Endothelial cell of umbilical vein (primary cell): ENCODE data around the gene GNB2. TPM values are rescaled to one million over a fixed set of nuclear protein-coding genes. Genes with fewer than 3 reads are reported as not detected.

Experiments
- BruUV-seq: library from RNA; stranded (reverse); fragments of 400-500 nt; replicated peaks from 2 replicates; lab custom pipeline; 2021; lab: Mats Ljungman, UMichigan
- CTCF ChIA-PET: fragments of 300-600, 350-600 bp; sonication (Branson Sonifier 250); formaldehyde crosslinking; loops from one replicate; lab custom pipeline; 2021; ENCODE audit warnings: antibody characterized with exemption, inconsistent platforms; lab: Charles Lee
- POLR2A ChIA-PET: fragments of 300-600, 350-600 bp; sonication (Branson Sonifier 250); formaldehyde crosslinking; loops from one replicate; lab custom pipeline; 2021; ENCODE audit warnings: antibody characterized with exemption, inconsistent platforms; lab: Charles Lee
- DNase-seq: peaks from one replicate; pipeline ENCODE4 v3.0.0-alpha.2; 2011; ENCODE audit warnings: low read depth, low spot score
- FAIRE-seq: peaks from 2 replicates; lab custom pipeline; 2011; peaks lifted over from hg19 to GRCh38; lab: Jason Lieb, UNC
- H2AFZ ChIP-seq: 2 replicates; pipeline ENCODE4 v1.6.0; 2012; ENCODE audit warnings: low read depth, low read length, control low read depth, inconsistent platforms
- H3K27ac ChIP-seq: 2 replicates; pipeline ENCODE4 v1.5.1; 2011; ENCODE audit warnings: low read depth, mild to moderate bottlenecking, control low read depth, low read length, moderate library complexity; ENCODE audit not compliant: insufficient read depth
- H3K27me3 ChIP-seq, 2 experiments: 2 replicates each; pipeline versions ENCODE4 v1.6.0 to v1.6.1; 2011; ENCODE audit warnings: low read length in 2 of 2, mixed read lengths in 1 of 2; ENCODE audit not compliant: control insufficient read depth in 2 of 2, insufficient read depth in 2 of 2
- H3K36me3 ChIP-seq, 2 experiments: 2 replicates in 1 of 2; 3 replicates in 1 of 2; pipeline ENCODE4 v1.5.1; 2011; ENCODE audit warnings: low read length in 2 of 2, mild to moderate bottlenecking in 1 of 2, moderate library complexity in 1 of 2; ENCODE audit not compliant: control insufficient read depth in 2 of 2, insufficient read depth in 2 of 2; ENCODE audit errors: extremely low read depth in 1 of 2
- H3K4me1 ChIP-seq: 3 replicates; pipeline ENCODE4 v1.5.1; 2011; ENCODE audit warnings: mild to moderate bottlenecking, low read length; ENCODE audit not compliant: control insufficient read depth, insufficient read depth; ENCODE audit errors: extremely low read depth
- H3K4me2 ChIP-seq: 2 replicates; pipeline ENCODE4 v1.6.1; 2011; ENCODE audit warnings: low read length, control low read depth, mixed read lengths; ENCODE audit not compliant: insufficient read depth
- H3K4me3 ChIP-seq, 3 experiments: fragments of 200-600 bp in 1 of 3; sonication (generic), shearing (Covaris generic) in 1 of 3; replicated peaks in 1 of 3; 2 replicates each; pipeline ENCODE4 v1.5.1; 2011 to 2016; ENCODE audit warnings: control low read depth in 3 of 3, low read length in 3 of 3, mild to moderate bottlenecking in 2 of 3, inconsistent platforms in 1 of 3, low read depth in 1 of 3, moderate library complexity in 1 of 3; ENCODE audit not compliant: insufficient read depth in 1 of 3
- H3K79me2 ChIP-seq: 2 replicates; pipeline ENCODE4 v1.6.0; 2012; ENCODE audit warnings: low read length, inconsistent platforms; ENCODE audit not compliant: control insufficient read depth, insufficient read depth
- H3K9ac ChIP-seq: replicated peaks from 2 replicates; pipeline ENCODE3; 2011; ENCODE audit warnings: low read length, control low read depth; ENCODE audit not compliant: insufficient read depth; ENCODE audit errors: extremely low read depth
- H3K9me1 ChIP-seq: replicated peaks from 3 replicates; pipeline ENCODE4 v1.6.0; 2011; ENCODE audit warnings: mild to moderate bottlenecking, low read length; ENCODE audit not compliant: control insufficient read depth, insufficient read depth; ENCODE audit errors: extremely low read depth
- H3K9me3 ChIP-seq: replicated peaks from 2 replicates; pipeline ENCODE4 v1.5.1; 2012; ENCODE audit warnings: low read length, inconsistent platforms; ENCODE audit not compliant: control insufficient read depth, insufficient read depth
- H4K20me1 ChIP-seq: replicated peaks from 2 replicates; pipeline ENCODE3; 2011; ENCODE audit warnings: mild to moderate bottlenecking, low read length; ENCODE audit not compliant: control insufficient read depth, insufficient read depth; ENCODE audit errors: extremely low read depth
- EZH2 ChIP-seq: IDR thresholded peaks from 2 replicates; pipeline ENCODE4 v1.6.1; 2012; ENCODE audit warnings: borderline replicate concordance, low read depth, mild to moderate bottlenecking, moderate library complexity, low read length, inconsistent platforms; ENCODE audit not compliant: severe bottlenecking
- JUN ChIP-seq: IDR thresholded peaks from 2 replicates; pipeline ENCODE4 v1.6.1; 2011; ENCODE audit warnings: borderline replicate concordance, low read depth; ENCODE audit not compliant: insufficient read length, insufficient read depth
- POLR2AphosphoS5 ChIP-seq: IDR thresholded peaks from 2 replicates; pipeline ENCODE4 v1.6.1; 2012; ENCODE audit warnings: low read depth, mild to moderate bottlenecking, control low read depth, low read length, moderate library complexity; ENCODE audit not compliant: insufficient read depth
- dilution Hi-C: fragments of 300-500 bp; cut with MboI; formaldehyde crosslinking; loops from one replicate; pipeline ENCODE4 v1.15.0; 2019; ENCODE audit warnings: low sequenced_read_pairs; ENCODE audit not compliant: extremely low pct_ligation_motif_present
- intact Hi-C: fragments of 100-400 bp; cut with micrococcal nuclease; formaldehyde crosslinking; loops from one replicate; pipeline ENCODE4 v1.10.0; 2022
- polyA plus RNA-seq, 4 experiments: library from polyadenylated mRNA; depleted of rRNA in 3 of 4; stranded (reverse) in 3 of 4; unstranded in 1 of 4; fragments of >200 nt; gene quantifications; 2 replicates each; pipeline versions ENCODE4 v1.2.1 to v1.2.3, GENCODE V29; 2011 to 2012; ENCODE audit warnings: missing spikeins in 1 of 4
- total RNA-seq: library from RNA; stranded (reverse); gene quantifications from 2 replicates; pipeline ENCODE4 v1.2.3, GENCODE V29; 2021

The GNB2 gene
- total and polyA plus RNA-seq, 2 donors (not counting 3 experiments of a cell fraction or from before 2014, with no cell fraction given) = 297 to 433 TPM

GRCh38 chr7:100720279-100720670, 46.7 kb downstream of the GNB2 start, which contains the start of gene EPO:
EPO (plus strand) TSS chr7:100720468; CDS start chr7:100720981, 513 bp downstream.
- Histone ChIP-seq H4K20me1 (no peaks in the 10 kb centered on the region), H3K27ac (no peak within 1 kb of the TSS), H3K9ac (no peak within 1 kb of the TSS), H2AFZ (no peak within 1 kb of the TSS), H3K4me3 (no peak within 1 kb of the TSS), H3K36me3 (no peaks in the 10 kb centered on the region), H3K79me2 (no peaks in the 10 kb centered on the region), H3K4me2 (no peak within 1 kb of the TSS), H3K9me3 (no peaks in the 10 kb centered on the region), H3K27me3 (peaks cover 27 to 33% of the 10 kb centered on the region in 2 experiments), H3K4me1 (no peaks in the 10 kb centered on the region), H3K9me1 (no peaks in the 10 kb centered on the region)
- intact Hi-C loops = no loop called here
- BruUV-seq = no TSS peak
- DNase-seq (no peak), FAIRE-seq (no peak)
- CTCF ChIA-PET = interaction anchor here (1.2 kb wide), 1 partner anchor 108 kb away, joined by 3 read pairs; the partner anchor contains the start of gene MOSPD3
- no peak for TF ChIP-seq POLR2AphosphoS5
- peak; percentile 10 for TF ChIP-seq EZH2
- POLR2A ChIA-PET = no interaction called here
- dilution Hi-C loops = loop anchor here (25.0 kb wide), 1 partner anchor 117 kb away; the partner anchor contains the start of gene EPHB4

DNA sequence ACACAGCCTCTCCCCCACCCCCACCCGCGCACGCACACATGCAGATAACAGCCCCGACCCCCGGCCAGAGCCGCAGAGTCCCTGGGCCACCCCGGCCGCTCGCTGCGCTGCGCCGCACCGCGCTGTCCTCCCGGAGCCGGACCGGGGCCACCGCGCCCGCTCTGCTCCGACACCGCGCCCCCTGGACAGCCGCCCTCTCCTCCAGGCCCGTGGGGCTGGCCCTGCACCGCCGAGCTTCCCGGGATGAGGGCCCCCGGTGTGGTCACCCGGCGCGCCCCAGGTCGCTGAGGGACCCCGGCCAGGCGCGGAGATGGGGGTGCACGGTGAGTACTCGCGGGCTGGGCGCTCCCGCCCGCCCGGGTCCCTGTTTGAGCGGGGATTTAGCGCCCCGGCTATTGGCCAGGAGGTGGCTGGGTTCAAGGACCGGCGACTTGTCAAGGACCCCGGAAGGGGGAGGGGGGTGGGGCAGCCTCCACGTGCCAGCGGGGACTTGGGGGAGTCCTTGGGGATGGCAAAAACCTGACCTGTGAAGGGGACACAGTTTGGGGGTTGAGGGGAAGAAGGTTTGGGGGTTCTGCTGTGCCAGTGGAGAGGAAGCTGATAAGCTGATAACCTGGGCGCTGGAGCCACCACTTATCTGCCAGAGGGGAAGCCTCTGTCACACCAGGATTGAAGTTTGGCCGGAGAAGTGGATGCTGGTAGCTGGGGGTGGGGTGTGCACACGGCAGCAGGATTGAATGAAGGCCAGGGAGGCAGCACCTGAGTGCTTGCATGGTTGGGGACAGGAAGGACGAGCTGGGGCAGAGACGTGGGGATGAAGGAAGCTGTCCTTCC, 47.3 kb downstream of the GNB2 start:
- ChIA-PET CTCF (interaction anchor here (1.1 to 1.8 kb wide), 3 partner anchors 15 to 132 kb away, joined by 3 to 5 read pairs (median 4); partner anchors contain the start of genes MOSPD3 and POP7), POLR2A (no interaction called here)
- no peak for DNase-seq
- dilution Hi-C loops (loop anchor here (25.0 kb wide), 1 partner anchor 116 kb away; the partner anchor contains the start of gene EPHB4), intact Hi-C loops (no loop called here)
- Histone ChIP-seq H3K4me2 (no peak overlapping the region), H3K9me1 (no peaks in the 10 kb centered on the region), H3K4me1 (no peaks in the 10 kb centered on the region), H2AFZ (no peak overlapping the region), H3K4me3 (no peak overlapping the region), H3K27ac (no peak overlapping the region), H3K9ac (no peak overlapping the region), H4K20me1 (no peaks in the 10 kb centered on the region), H3K9me3 (no peaks in the 10 kb centered on the region), H3K36me3 (no peaks in the 10 kb centered on the region), H3K27me3 (peaks cover 29 to 31% of the 10 kb centered on the region in 2 experiments), H3K79me2 (no peaks in the 10 kb centered on the region)
- BruUV-seq = no TSS peak
- TF ChIP-seq EZH2 (peak; percentile 75), JUN (no peak)
- FAIRE-seq = no peak
